Thoracic aorta (tissue), 2 donors: ENCODE measurements around the gene TBX5. TPM values are rescaled to one million over a fixed set of nuclear protein-coding genes. Genes with fewer than 3 reads are reported as not detected.

Experiments
- ATAC-seq: fragments of 150-250 bp; one replicate; pipeline ENCODE4 v1.8.0; 2017; ENCODE audit warnings: low read depth; ENCODE audit not compliant: insufficient number of reproducible peaks, low FRiP score
- DNase-seq: peaks from one replicate; pipeline ENCODE4 v3.0.0-alpha.2; 2020; ENCODE audit warnings: low spot score
- H3K27ac ChIP-seq, 2 donors: fragments of 200-600 bp; sonication (generic); 1 replicate in 1 of 2; 2 replicates in 1 of 2; pipeline ENCODE4 v1.5.1; 2016; ENCODE audit warnings: mild to moderate bottlenecking in 2 of 2, moderate library complexity in 2 of 2
- H3K27me3 ChIP-seq: fragments of 200-600 bp; sonication (generic); replicated peaks from 2 replicates; pipeline ENCODE4 v1.6.0; 2016; ENCODE audit warnings: mild to moderate bottlenecking; ENCODE audit not compliant: insufficient read depth
- H3K36me3 ChIP-seq: fragments of 200-600 bp; sonication (generic); one replicate; pipeline ENCODE4 v1.5.1; 2016
- H3K4me1 ChIP-seq, 2 donors: fragments of 200-600 bp; sonication (generic); 1 replicate in 1 of 2; 2 replicates in 1 of 2; pipeline versions ENCODE4 v1.5.1 to v1.6.0; 2016; ENCODE audit warnings: low read depth in 2 of 2, mild to moderate bottlenecking in 1 of 2; ENCODE audit not compliant: control insufficient read depth in 1 of 2
- H3K4me3 ChIP-seq: fragments of 200-600 bp; sonication (generic); 2 replicates; pipeline ENCODE4 v1.5.1; 2016; ENCODE audit warnings: mild to moderate bottlenecking
- H3K9me3 ChIP-seq: fragments of 200-600 bp; sonication (generic); 2 replicates; pipeline ENCODE4 v1.5.1; 2016
- CTCF ChIP-seq: fragments of 200-600 bp; sonication (generic); IDR thresholded peaks from one replicate; pipeline ENCODE4 v1.5.1; 2019; ENCODE audit warnings: antibody characterized with exemption
- total RNA-seq, 2 donors: library from RNA; depleted of rRNA; stranded (reverse); fragments of >200 nt; gene quantifications; one replicate each; pipeline versions ENCODE4 v1.1.0 to v1.2.3, GENCODE V29; 2016

Gene TBX5
- total RNA-seq, 2 donors from 2014 or later, result 0.21 to 1.5 TPM

- TF ChIP-seq CTCF, result no peak
- H3K9me3 ChIP-seq, result no peaks in the 10 kb centered on the region
- H3K27ac ChIP-seq, result no peak overlapping the region
- no peak overlapping the region for H3K4me3 ChIP-seq
- H3K36me3 ChIP-seq, result no peaks in the 10 kb centered on the region
- no peaks in the 10 kb centered on the region for H3K4me1 ChIP-seq
- ATAC-seq (no peak), DNase-seq (no peak)
- H3K27me3 ChIP-seq, result no peaks in the 10 kb centered on the region
Measured at GRCh38 chr12:114430306-114430705, 24.4 kb upstream of the TBX5 start.

- Histone ChIP-seq H3K27ac (no peak overlapping the region), H3K4me1 (no peaks in the 10 kb centered on the region), H3K9me3 (no peaks in the 10 kb centered on the region), H3K27me3 (no peaks in the 10 kb centered on the region), H3K4me3 (no peak overlapping the region), H3K36me3 (no peaks in the 10 kb centered on the region)
- DNase-seq (no peak), ATAC-seq (no peak)
- no peak for TF ChIP-seq CTCF
Measured at GRCh38 chr12:114425031-114425626, 19.2 kb upstream of the TBX5 start.

GRCh38 chr12:114420944-114421335, 15.0 kb upstream of the TBX5 start:
- ATAC-seq (no peak), DNase-seq (no peak)
- H3K4me3 ChIP-seq, result no peak overlapping the region
- H3K27ac ChIP-seq, result no peak overlapping the region
- H3K27me3 ChIP-seq, result no peaks in the 10 kb centered on the region
- H3K36me3 ChIP-seq, result no peaks in the 10 kb centered on the region
- H3K4me1 ChIP-seq, result no peaks in the 10 kb centered on the region
- H3K9me3 ChIP-seq, result no peaks in the 10 kb centered on the region
- no peak for TF ChIP-seq CTCF

GRCh38 chr12:114420182-114420943, 14.4 kb upstream of the TBX5 start:
- no peak for DNase-seq
- H3K4me3 ChIP-seq, result no peak overlapping the region
- H3K36me3 ChIP-seq, result no peaks in the 10 kb centered on the region
- no peaks in the 10 kb centered on the region for H3K4me1 ChIP-seq
- ATAC-seq, result no peak
- TF ChIP-seq CTCF, result no peak
- no peak overlapping the region for H3K27ac ChIP-seq
- H3K27me3 ChIP-seq, result no peaks in the 10 kb centered on the region
- no peaks in the 10 kb centered on the region for H3K9me3 ChIP-seq

- H3K36me3 ChIP-seq, result no peaks in the 10 kb centered on the region
- no peaks in the 10 kb centered on the region for H3K4me1 ChIP-seq
- no peak overlapping the region for H3K4me3 ChIP-seq
- no peak for TF ChIP-seq CTCF
- ATAC-seq (no peak), DNase-seq (no peak)
- H3K27me3 ChIP-seq, result peaks cover 6% of the 10 kb centered on the region
- no peak overlapping the region for H3K27ac ChIP-seq
- H3K9me3 ChIP-seq, result no peaks in the 10 kb centered on the region
Measured at GRCh38 chr12:114416028-114416427, 10.1 kb upstream of the TBX5 start.
